Mesendoderm (in vitro differentiated cells): ENCODE data around the gene KAZN.

Experiments
- DNase-seq: peaks from one replicate; pipeline ENCODE4 v3.0.0; 2013
- H2AK5ac ChIP-seq: 2 replicates; pipeline ENCODE4 v1.6.1; 2013; ENCODE audit warnings: low read length, inconsistent platforms
- H2BK120ac ChIP-seq: 2 replicates; pipeline ENCODE4 v1.6.1; 2013; ENCODE audit warnings: low read depth, mild to moderate bottlenecking, low read length, moderate library complexity, mixed read lengths
- H2BK15ac ChIP-seq: replicated peaks from 2 replicates; pipeline ENCODE4 v1.6.1; 2013; ENCODE audit warnings: low read depth, mild to moderate bottlenecking, moderate library complexity
- H2BK5ac ChIP-seq: 2 replicates; pipeline ENCODE4 v1.6.1; 2013; ENCODE audit warnings: low read length, inconsistent platforms
- H3K18ac ChIP-seq: 2 replicates; pipeline ENCODE4 v1.6.1; 2013; ENCODE audit warnings: mild to moderate bottlenecking, low read length, mixed read lengths
- H3K23ac ChIP-seq: one replicate; pipeline ENCODE4 v1.6.1; 2013; ENCODE audit warnings: low read length
- H3K27ac ChIP-seq: 2 replicates; pipeline ENCODE4 v1.5.1; 2013; ENCODE audit warnings: low read depth, mild to moderate bottlenecking, inconsistent platforms, low read length, moderate library complexity
- H3K27me3 ChIP-seq: 2 replicates; pipeline ENCODE4 v1.6.1; 2013; ENCODE audit warnings: low read length, control low read depth, mild to moderate bottlenecking, inconsistent platforms; ENCODE audit not compliant: insufficient read depth, poor library complexity
- H3K36me3 ChIP-seq: 2 replicates; pipeline ENCODE4 v1.6.1; 2013; ENCODE audit warnings: low read length, inconsistent platforms; ENCODE audit not compliant: control insufficient read depth, insufficient read depth
- H3K4ac ChIP-seq: one replicate; pipeline ENCODE4 v1.6.1; 2013; ENCODE audit warnings: low read depth, mild to moderate bottlenecking, low read length, moderate library complexity
- H3K4me1 ChIP-seq: 2 replicates; pipeline ENCODE4 v1.6.1; 2013; ENCODE audit warnings: low read depth, low read length, inconsistent platforms; ENCODE audit not compliant: control insufficient read depth
- H3K4me2 ChIP-seq: 2 replicates; pipeline ENCODE4 v1.6.1; 2013; ENCODE audit warnings: low read length
- H3K4me3 ChIP-seq: 2 replicates; pipeline ENCODE4 v1.5.1; 2013; ENCODE audit warnings: mild to moderate bottlenecking, low read length
- H3K56ac ChIP-seq: one replicate; pipeline ENCODE4 v1.6.1; 2013; ENCODE audit warnings: low read length
- H3K79me1 ChIP-seq: 2 replicates; pipeline ENCODE4 v1.6.1; 2013; ENCODE audit warnings: low read length, inconsistent platforms
- H3K79me2 ChIP-seq: 2 replicates; pipeline ENCODE4 v1.6.1; 2013; ENCODE audit warnings: mild to moderate bottlenecking, low read length; ENCODE audit not compliant: control insufficient read depth, insufficient read depth
- H3K9ac ChIP-seq: 2 replicates; pipeline ENCODE4 v1.6.1; 2013; ENCODE audit warnings: low read length, inconsistent platforms
- H4K5ac ChIP-seq: one replicate; pipeline ENCODE4 v1.6.1; 2013; ENCODE audit warnings: low read length
- H4K8ac ChIP-seq: one replicate; pipeline ENCODE4 v1.6.1; 2013; ENCODE audit warnings: low read depth, mild to moderate bottlenecking, control low read depth, low read length, moderate library complexity
- WGBS: extraction: QIAGEN DNeasy Blood & Tissue Kit; methylation state at CpG from one replicate; pipeline ENCODE4 v1.1.7; 2013; ENCODE audit warnings: low lambda C conversion rate, missing lambda C conversion rate; ENCODE audit not compliant: insufficient coverage; ENCODE audit errors: extremely low coverage; 5-methylcytosine and 5-hydroxymethylcytosine counted together

Gene KAZN

GRCh38 chr1:14936815-14937214 is 338.3 kb downstream of the KAZN start:
- Histone ChIP-seq H3K4me1 (no peaks in the 10 kb centered on the region), H3K9ac (no peak overlapping the region), H3K18ac (no peak overlapping the region), H3K56ac (no peak overlapping the region), H2AK5ac (no peak overlapping the region), H3K27ac (no peak overlapping the region), H3K23ac (peak overlapping the region; percentile 89), H3K27me3 (no peaks in the 10 kb centered on the region), H2BK5ac (no peak overlapping the region), H3K4me2 (no peak overlapping the region), H3K36me3 (no peaks in the 10 kb centered on the region), H3K4ac (no peak overlapping the region), H2BK15ac (no peak overlapping the region), H3K4me3 (no peak overlapping the region), H2BK120ac (no peak overlapping the region), H4K8ac (no peak overlapping the region), H4K5ac (no peak overlapping the region), H3K79me2 (peaks cover 3% of the 10 kb centered on the region), H3K79me1 (peaks cover 19% of the 10 kb centered on the region)
- no peak for DNase-seq
- no CpG with 5 or more reads among the region's 6 CpGs for WGBS

- H3K27me3 ChIP-seq = no peaks in the 10 kb centered on the region
- no peak overlapping the region for H2BK5ac ChIP-seq
- H3K79me2 ChIP-seq = peaks cover 3% of the 10 kb centered on the region
- peaks cover 23% of the 10 kb centered on the region for H3K79me1 ChIP-seq
- H2BK15ac ChIP-seq = no peak overlapping the region
- H3K18ac ChIP-seq = no peak overlapping the region
- H4K8ac ChIP-seq = no peak overlapping the region
- no peak overlapping the region for H2AK5ac ChIP-seq
- no peak overlapping the region for H3K23ac ChIP-seq
- no peaks in the 10 kb centered on the region for H3K4me1 ChIP-seq
- no peaks in the 10 kb centered on the region for H3K36me3 ChIP-seq
- no peak overlapping the region for H3K27ac ChIP-seq
- H3K56ac ChIP-seq = no peak overlapping the region
- WGBS = no CpG with 5 or more reads among the region's 11 CpGs
- no peak overlapping the region for H2BK120ac ChIP-seq
- no peak overlapping the region for H4K5ac ChIP-seq
- H3K4ac ChIP-seq = no peak overlapping the region
- no peak overlapping the region for H3K9ac ChIP-seq
- no peak overlapping the region for H3K4me2 ChIP-seq
- no peak overlapping the region for H3K4me3 ChIP-seq
- DNase-seq = no peak
These were observed 338.9 kb downstream of the KAZN start for GRCh38 chr1:14937288-14937949.

- peaks cover 4% of the 10 kb centered on the region for H3K4me1 ChIP-seq
- no peak overlapping the region for H2BK120ac ChIP-seq
- H2BK5ac ChIP-seq = no peak overlapping the region
- DNase-seq = no peak
- no CpG with 5 or more reads among the region's 9 CpGs for WGBS
- no peaks in the 10 kb centered on the region for H3K27me3 ChIP-seq
- H3K4ac ChIP-seq = no peak overlapping the region
- H4K8ac ChIP-seq = no peak overlapping the region
- H3K79me1 ChIP-seq = peaks cover 23% of the 10 kb centered on the region
- no peaks in the 10 kb centered on the region for H3K36me3 ChIP-seq
- H3K4me3 ChIP-seq = no peak overlapping the region
- no peak overlapping the region for H2BK15ac ChIP-seq
- H4K5ac ChIP-seq = no peak overlapping the region
- H2AK5ac ChIP-seq = no peak overlapping the region
- H3K18ac ChIP-seq = no peak overlapping the region
- no peak overlapping the region for H3K56ac ChIP-seq
- no peak overlapping the region for H3K4me2 ChIP-seq
- peaks cover 6% of the 10 kb centered on the region for H3K79me2 ChIP-seq
- H3K23ac ChIP-seq = no peak overlapping the region
- no peak overlapping the region for H3K9ac ChIP-seq
- H3K27ac ChIP-seq = no peak overlapping the region
These were observed 341.2 kb downstream of the KAZN start for GRCh38 chr1:14939527-14940284.

GRCh38 chr1:14940285-14940870 is 341.9 kb downstream of the KAZN start:
- peaks cover 4% of the 10 kb centered on the region for H3K4me1 ChIP-seq

GRCh38 chr1:14941864-14942263 is 343.4 kb downstream of the KAZN start:
- Histone ChIP-seq H4K5ac (no peak overlapping the region), H3K9ac (no peak overlapping the region)
- WGBS = no CpG with 5 or more reads among the region's 9 CpGs

More at GRCh38 chr1:14940285-14940870, 341.9 kb downstream of the KAZN start:
- no peak overlapping the region for H2AK5ac ChIP-seq
- H3K79me1 ChIP-seq = peaks cover 22% of the 10 kb centered on the region
- no peak overlapping the region for H3K27ac ChIP-seq
- no peaks in the 10 kb centered on the region for H3K27me3 ChIP-seq
- no peak overlapping the region for H4K8ac ChIP-seq
- no peak overlapping the region for H3K18ac ChIP-seq
- H2BK15ac ChIP-seq = no peak overlapping the region
- no peak overlapping the region for H3K4me3 ChIP-seq
- no peak overlapping the region for H3K23ac ChIP-seq
- WGBS = no CpG with 5 or more reads among the region's 7 CpGs
- H3K79me2 ChIP-seq = peaks cover 6% of the 10 kb centered on the region
- no peak overlapping the region for H3K4me2 ChIP-seq
- no peak overlapping the region for H3K9ac ChIP-seq
- no peak for DNase-seq
- H3K4ac ChIP-seq = no peak overlapping the region
- H3K56ac ChIP-seq = no peak overlapping the region
- H2BK120ac ChIP-seq = no peak overlapping the region
- no peaks in the 10 kb centered on the region for H3K36me3 ChIP-seq
- H4K5ac ChIP-seq = no peak overlapping the region
- no peak overlapping the region for H2BK5ac ChIP-seq

More at GRCh38 chr1:14941864-14942263, 343.4 kb downstream of the KAZN start:
- Histone ChIP-seq H2BK15ac (no peak overlapping the region), H3K79me2 (peaks cover 10% of the 10 kb centered on the region), H2AK5ac (no peak overlapping the region), H3K27me3 (no peaks in the 10 kb centered on the region), H3K4ac (no peak overlapping the region), H2BK5ac (no peak overlapping the region), H3K36me3 (no peaks in the 10 kb centered on the region), H3K56ac (no peak overlapping the region), H3K79me1 (peaks cover 23% of the 10 kb centered on the region), H3K18ac (no peak overlapping the region), H3K4me2 (no peak overlapping the region), H2BK120ac (no peak overlapping the region), H4K8ac (no peak overlapping the region), H3K4me3 (no peak overlapping the region), H3K23ac (no peak overlapping the region), H3K4me1 (peaks cover 9% of the 10 kb centered on the region), H3K27ac (no peak overlapping the region)
- DNase-seq = no peak
